ENCODE measurements around the gene FRYL.

GRCh38 chr4:48634688-48635308 is 145.3 kb downstream of the FRYL start:
- TF ChIP-seq ZBTB7A (IDR thresholded peaks at IDR 0.05; ENCODE audit: low read depth) (no peak), NFIC (IDR thresholded peaks at IDR 0.05) (no peak), TAF1 (IDR thresholded peaks at IDR 0.05; ENCODE audit: low read depth) (no peak), USF1 (IDR thresholded peaks at IDR 0.05) (no peak), FOXM1 (IDR thresholded peaks at IDR 0.05; ENCODE audit: borderline replicate concordance, low read depth) (no peak), CREB1 (IDR thresholded peaks at IDR 0.05; ENCODE audit: low read depth) (no peak), EP300 (IDR thresholded peaks at IDR 0.05; ENCODE audit: borderline replicate concordance) (no peak), RAD21 (IDR thresholded peaks at IDR 0.05; ENCODE audit: low read depth) (no peak), CEBPB (IDR thresholded peaks at IDR 0.05) (no peak), REST (IDR thresholded peaks at IDR 0.05; ENCODE audit: low read depth) (no peak)
